Hepatocyte (in vitro differentiated cells): ENCODE data around the gene IFT122. TPM values are rescaled to one million over a fixed set of nuclear protein-coding genes. Genes with fewer than 3 reads are reported as not detected.
"Not testable (repeated sequence)": the region's sequence is repeated elsewhere in the genome, so short reads cannot be mapped to it uniquely, and the experiment has no call there.

Source experiments
- DNase-seq: peaks from one replicate; pipeline ENCODE4 v3.0.0-alpha.2; 2016; ENCODE audit warnings: low spot score
- H2AFZ ChIP-seq: fragments of 200-600 bp; sonication (generic); 2 replicates; pipeline ENCODE4 v1.6.0; 2016; ENCODE audit warnings: antibody characterized with exemption, mild to moderate bottlenecking
- H3K27ac ChIP-seq: fragments of 200-600 bp; sonication (generic); 2 replicates; pipeline ENCODE4 v1.5.1; 2016; ENCODE audit warnings: mild to moderate bottlenecking
- H3K27me3 ChIP-seq: fragments of 200-600 bp; sonication (generic); 2 replicates; pipeline ENCODE4 v1.6.1; 2016
- H3K36me3 ChIP-seq: fragments of 200-600 bp; sonication (generic); replicated peaks from 2 replicates; pipeline ENCODE4 v1.5.1; 2016; ENCODE audit warnings: low read depth; ENCODE audit not compliant: insufficient read depth
- H3K4me1 ChIP-seq: fragments of 200-600 bp; sonication (generic); 2 replicates; pipeline ENCODE4 v1.5.1; 2016; ENCODE audit warnings: mild to moderate bottlenecking, moderate library complexity; ENCODE audit not compliant: insufficient read depth
- H3K4me2 ChIP-seq: fragments of 200-600 bp; sonication (generic); 2 replicates; pipeline ENCODE4 v1.6.0; 2016
- H3K4me3 ChIP-seq: fragments of 200-600 bp; sonication (generic); 2 replicates; pipeline ENCODE4 v1.5.1; 2016; ENCODE audit warnings: mild to moderate bottlenecking
- H3K79me2 ChIP-seq: fragments of 200-600 bp; sonication (generic); 2 replicates; pipeline ENCODE4 v1.6.0; 2017; ENCODE audit warnings: mild to moderate bottlenecking
- H3K9me2 ChIP-seq: fragments of 200-600 bp; sonication (generic); replicated peaks from 2 replicates; pipeline ENCODE4 v1.6.0; 2017; ENCODE audit warnings: mild to moderate bottlenecking; ENCODE audit not compliant: insufficient read depth
- H3K9me3 ChIP-seq: fragments of 200-600 bp; sonication (generic); 2 replicates; pipeline ENCODE4 v1.5.1; 2016; ENCODE audit warnings: low read depth, mild to moderate bottlenecking
- H4K20me1 ChIP-seq: fragments of 200-600 bp; sonication (generic); 2 replicates; pipeline ENCODE4 v1.6.0; 2016; ENCODE audit warnings: mild to moderate bottlenecking; ENCODE audit not compliant: insufficient read depth, poor library complexity, severe bottlenecking
- EZH2 ChIP-seq: fragments of 200-600 bp; sonication (generic); IDR thresholded peaks from 2 replicates; pipeline ENCODE4 v1.6.1; 2016; ENCODE audit warnings: antibody characterized with exemption, mild to moderate bottlenecking, borderline replicate concordance
- EZH2phosphoT487 ChIP-seq: fragments of 200-600 bp; sonication (generic); IDR thresholded peaks from one replicate; pipeline ENCODE4 v1.6.1; 2018; ENCODE audit warnings: antibody characterized with exemption, mild to moderate bottlenecking, low read depth, moderate library complexity; ENCODE audit not compliant: unreplicated experiment, severe bottlenecking
- WGBS: methylation state at CpG from one replicate; pipeline ENCODE4 v1.1.6; 2016; ENCODE audit warnings: low lambda C conversion rate; ENCODE audit errors: missing lambda C conversion rate; 5-methylcytosine and 5-hydroxymethylcytosine counted together
- polyA plus RNA-seq: library from polyadenylated mRNA; unstranded; fragments of >200 nt; fragmentation: Nextera tagmentation; extraction: Ambion mirVana; gene quantifications from 2 replicates; pipeline ENCODE4 v1.2.1, GENCODE V29; 2016
- total RNA-seq: library from RNA; depleted of rRNA; stranded (reverse); fragments of >200 nt; gene quantifications from 2 replicates; pipeline ENCODE4 v1.2.3, GENCODE V29; 2014
- TF ChIP-seq, protein P1 (sequence below): fragments of 200-600 bp; sonication (generic); IDR thresholded peaks from 2 replicates; pipeline ENCODE4 v1.5.1; 2016; ENCODE audit warnings: antibody characterized with exemption, mild to moderate bottlenecking; ENCODE audit not compliant: poor library complexity

IFT122 gene
- total and polyA plus RNA-seq, 2 experiments from 2014 or later, result 11.4 to 14.6 TPM

DNA sequence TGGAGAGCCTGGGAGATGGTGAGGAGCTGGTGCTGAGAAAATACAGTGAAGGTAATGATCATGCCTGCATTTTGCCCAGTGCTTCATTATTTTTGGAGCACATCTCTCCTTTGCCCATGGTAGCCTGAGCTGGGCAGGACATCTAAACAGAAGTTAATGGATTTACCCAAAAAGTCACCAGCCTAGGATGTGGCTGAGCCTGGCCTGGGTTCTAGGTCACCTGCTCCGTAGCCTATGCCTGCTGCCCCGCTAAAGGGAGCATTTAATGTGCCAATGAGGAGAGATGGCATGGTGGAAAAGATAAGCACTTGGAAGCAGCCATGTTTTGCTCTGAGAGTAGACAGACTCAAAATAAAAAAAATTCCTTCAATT lies 46.6 kb downstream of the IFT122 start:
- no peaks in the 10 kb centered on the region for H3K9me2 ChIP-seq
- H3K4me2 ChIP-seq, result no peak overlapping the region
- no peaks in the 10 kb centered on the region for H3K36me3 ChIP-seq
- peak overlapping the region; percentile 71 for H3K27ac ChIP-seq
- WGBS, result 100% methylated on average over 2 of the region's 2 CpGs
- no peak overlapping the region for H3K4me3 ChIP-seq
- no peaks in the 10 kb centered on the region for H4K20me1 ChIP-seq
- no peaks in the 10 kb centered on the region for H3K9me3 ChIP-seq
- no peaks in the 10 kb centered on the region for H3K27me3 ChIP-seq
- TF ChIP-seq EZH2phosphoT487, result no peak
- TF ChIP-seq, protein P1, sequence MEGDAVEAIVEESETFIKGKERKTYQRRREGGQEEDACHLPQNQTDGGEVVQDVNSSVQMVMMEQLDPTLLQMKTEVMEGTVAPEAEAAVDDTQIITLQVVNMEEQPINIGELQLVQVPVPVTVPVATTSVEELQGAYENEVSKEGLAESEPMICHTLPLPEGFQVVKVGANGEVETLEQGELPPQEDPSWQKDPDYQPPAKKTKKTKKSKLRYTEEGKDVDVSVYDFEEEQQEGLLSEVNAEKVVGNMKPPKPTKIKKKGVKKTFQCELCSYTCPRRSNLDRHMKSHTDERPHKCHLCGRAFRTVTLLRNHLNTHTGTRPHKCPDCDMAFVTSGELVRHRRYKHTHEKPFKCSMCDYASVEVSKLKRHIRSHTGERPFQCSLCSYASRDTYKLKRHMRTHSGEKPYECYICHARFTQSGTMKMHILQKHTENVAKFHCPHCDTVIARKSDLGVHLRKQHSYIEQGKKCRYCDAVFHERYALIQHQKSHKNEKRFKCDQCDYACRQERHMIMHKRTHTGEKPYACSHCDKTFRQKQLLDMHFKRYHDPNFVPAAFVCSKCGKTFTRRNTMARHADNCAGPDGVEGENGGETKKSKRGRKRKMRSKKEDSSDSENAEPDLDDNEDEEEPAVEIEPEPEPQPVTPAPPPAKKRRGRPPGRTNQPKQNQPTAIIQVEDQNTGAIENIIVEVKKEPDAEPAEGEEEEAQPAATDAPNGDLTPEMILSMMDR, result no peak
- TF ChIP-seq EZH2, result no peak
- H3K79me2 ChIP-seq, result no peaks in the 10 kb centered on the region
- DNase-seq, result no peak
- no peak overlapping the region for H2AFZ ChIP-seq
- H3K4me1 ChIP-seq, result no peaks in the 10 kb centered on the region

DNA sequence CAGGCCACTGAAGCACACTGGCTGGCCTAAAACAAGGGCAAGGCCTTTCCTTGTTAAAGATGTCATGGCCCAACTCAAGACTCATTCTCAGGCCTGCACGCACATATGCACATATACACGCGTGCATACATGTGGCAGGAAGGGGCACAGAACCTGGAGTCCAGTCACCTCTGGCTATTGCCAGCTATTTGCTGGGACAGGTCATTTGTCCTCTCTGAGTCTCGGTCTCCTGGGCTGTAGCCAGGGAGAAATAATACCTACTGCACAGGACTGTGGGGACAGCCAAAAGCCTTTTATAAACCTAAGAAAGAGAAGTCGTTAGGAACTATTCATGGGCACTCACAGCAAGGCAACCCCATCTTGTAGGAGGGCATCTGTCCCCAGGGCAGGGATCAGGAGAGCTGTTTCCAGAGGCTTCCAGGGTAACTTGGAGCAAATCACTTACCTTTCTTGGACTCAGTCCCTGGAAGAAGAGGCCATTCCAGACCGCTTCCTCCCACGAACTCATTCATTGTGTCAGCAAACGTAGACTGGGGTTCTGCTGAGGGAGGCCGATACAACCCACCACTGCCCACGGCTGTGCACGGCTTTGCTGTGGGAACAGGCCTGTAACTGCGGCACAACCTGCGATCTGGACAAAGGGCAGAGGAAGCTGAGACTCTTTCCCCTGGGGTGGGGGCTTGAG lies 47.3 kb downstream of the IFT122 start:
- no peak for TF ChIP-seq EZH2phosphoT487
- no peak for TF ChIP-seq EZH2
- TF ChIP-seq, protein P1, result no peak
- no peaks in the 10 kb centered on the region for H3K79me2 ChIP-seq
- WGBS, result 88% methylated on average over 13 of the region's 13 CpGs
- no peaks in the 10 kb centered on the region for H4K20me1 ChIP-seq
- no peaks in the 10 kb centered on the region for H3K36me3 ChIP-seq
- no peaks in the 10 kb centered on the region for H3K9me2 ChIP-seq
- no peak overlapping the region for H3K4me3 ChIP-seq
- DNase-seq, result no peak
- H3K27me3 ChIP-seq, result no peaks in the 10 kb centered on the region
- no peak overlapping the region for H2AFZ ChIP-seq
- no peaks in the 10 kb centered on the region for H3K4me1 ChIP-seq
- no peak overlapping the region for H3K4me2 ChIP-seq
- H3K9me3 ChIP-seq, result no peaks in the 10 kb centered on the region
- H3K27ac ChIP-seq, result peak overlapping the region; percentile 71

DNA sequence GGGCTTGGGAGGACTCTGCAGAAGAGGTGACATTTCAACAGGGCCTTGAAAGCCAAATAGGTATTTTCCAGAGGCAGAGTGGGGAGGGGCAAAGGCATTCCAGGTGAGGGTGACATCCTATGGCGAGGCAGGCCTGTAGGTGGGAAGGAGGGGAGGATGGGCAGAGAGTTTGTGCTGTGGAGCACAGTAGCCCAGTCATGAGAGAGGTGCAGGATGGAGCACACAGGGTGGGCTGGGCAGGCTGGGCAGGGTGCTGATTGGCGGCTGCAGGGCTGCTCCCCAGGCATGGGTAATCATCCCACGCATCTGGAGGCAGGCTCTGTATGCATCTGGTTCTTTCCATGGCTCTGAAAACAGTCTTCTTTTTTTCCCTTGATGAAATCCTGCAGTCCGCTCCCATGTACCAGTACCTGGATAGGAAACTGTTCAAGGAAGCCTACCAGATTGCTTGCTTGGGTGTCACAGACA lies 47.9 kb downstream of the IFT122 start:
- not testable (repeated sequence) for DNase-seq, H3K27ac ChIP-seq, H2AFZ ChIP-seq, H3K79me2 ChIP-seq, H3K9me3 ChIP-seq, H3K36me3 ChIP-seq, H4K20me1 ChIP-seq, H3K9me2 ChIP-seq, H3K4me3 ChIP-seq, H3K4me2 ChIP-seq, H3K27me3 ChIP-seq, H3K4me1 ChIP-seq
- WGBS, result 88% methylated on average over 4 of the region's 4 CpGs

DNA sequence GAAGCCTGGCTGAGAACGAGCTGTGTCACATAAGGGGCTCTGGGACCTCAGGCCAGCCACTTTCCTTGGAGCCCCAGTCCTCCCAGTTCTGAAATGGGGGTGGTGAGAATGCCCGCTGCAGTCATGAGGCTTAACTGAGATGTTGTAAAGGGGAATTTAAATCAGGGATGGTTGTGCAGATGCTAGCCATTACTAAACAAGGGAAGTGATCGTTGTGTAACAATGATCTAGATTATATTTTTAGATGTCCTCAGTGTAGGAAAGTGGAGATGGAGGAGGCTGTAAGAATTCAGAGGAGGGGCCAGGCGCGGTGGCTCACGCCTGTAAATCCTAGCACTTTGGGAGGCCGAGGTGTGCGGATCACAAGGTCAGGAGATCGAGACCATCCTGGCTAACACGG lies 49.2 kb downstream of the IFT122 start:
- not testable (repeated sequence) for H2AFZ ChIP-seq, H3K9me2 ChIP-seq, H4K20me1 ChIP-seq, H3K36me3 ChIP-seq, DNase-seq, H3K4me3 ChIP-seq, H3K79me2 ChIP-seq, H3K4me1 ChIP-seq, H3K4me2 ChIP-seq, H3K27me3 ChIP-seq, H3K9me3 ChIP-seq, H3K27ac ChIP-seq
- 93% methylated on average over 10 of the region's 10 CpGs for WGBS
